GM10248 (cell line): Measurements from ENCODE around the gene KIFBP.

Experiments used
- CTCF ChIA-PET: fragments of 300-600 bp; sonication (Branson Sonifier 250); formaldehyde crosslinking; extraction: SDS; loops from one replicate; lab custom pipeline; 2021; ENCODE audit warnings: antibody characterized with exemption; lab: Yijun Ruan, JAX
- POLR2A ChIA-PET: fragments of 350-650 bp; sonication (Branson Sonifier 250); formaldehyde crosslinking; extraction: SDS; loops from one replicate; lab custom pipeline; 2020; ENCODE audit warnings: antibody characterized with exemption; lab: Yijun Ruan, JAX
- DNase-seq: peaks from one replicate; pipeline ENCODE4 v3.0.0; 2012; ENCODE audit errors: extremely low spot score
- TF ChIP-seq, protein P1 (sequence below): IDR thresholded peaks from 2 replicates; pipeline ENCODE4 v1.5.1; 2012; ENCODE audit warnings: mild to moderate bottlenecking, low read depth; ENCODE audit errors: extremely low read depth, missing control alignments, control extremely low read depth

The KIFBP gene

DNA sequence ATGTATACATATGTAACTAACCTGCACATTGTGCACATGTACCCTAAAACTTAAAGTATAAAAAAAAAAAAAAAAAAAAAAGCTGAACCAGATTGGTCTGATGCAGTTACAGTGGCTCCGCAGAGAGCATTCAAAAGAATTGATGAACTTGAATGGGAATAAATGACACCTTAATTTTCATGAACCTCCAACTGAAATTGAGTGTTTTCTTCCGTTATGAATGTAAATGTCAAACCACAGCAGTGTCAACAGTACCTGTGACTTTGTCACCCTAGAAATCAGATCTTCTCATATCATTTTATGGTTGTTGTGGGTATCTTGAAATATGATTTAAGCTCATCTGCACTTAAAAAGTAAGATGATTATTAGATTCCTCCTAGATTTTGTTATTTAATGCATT lies 66.6 kb downstream of the KIFBP start:
- POLR2A ChIA-PET, result interaction anchor here (1.2 to 2.5 kb wide), 2 partner anchors 10 to 35 kb away, joined by 3 to 10 read pairs; no protein-coding TSS in a partner anchor
- DNase-seq, result no peak
- TF ChIP-seq, protein P1, sequence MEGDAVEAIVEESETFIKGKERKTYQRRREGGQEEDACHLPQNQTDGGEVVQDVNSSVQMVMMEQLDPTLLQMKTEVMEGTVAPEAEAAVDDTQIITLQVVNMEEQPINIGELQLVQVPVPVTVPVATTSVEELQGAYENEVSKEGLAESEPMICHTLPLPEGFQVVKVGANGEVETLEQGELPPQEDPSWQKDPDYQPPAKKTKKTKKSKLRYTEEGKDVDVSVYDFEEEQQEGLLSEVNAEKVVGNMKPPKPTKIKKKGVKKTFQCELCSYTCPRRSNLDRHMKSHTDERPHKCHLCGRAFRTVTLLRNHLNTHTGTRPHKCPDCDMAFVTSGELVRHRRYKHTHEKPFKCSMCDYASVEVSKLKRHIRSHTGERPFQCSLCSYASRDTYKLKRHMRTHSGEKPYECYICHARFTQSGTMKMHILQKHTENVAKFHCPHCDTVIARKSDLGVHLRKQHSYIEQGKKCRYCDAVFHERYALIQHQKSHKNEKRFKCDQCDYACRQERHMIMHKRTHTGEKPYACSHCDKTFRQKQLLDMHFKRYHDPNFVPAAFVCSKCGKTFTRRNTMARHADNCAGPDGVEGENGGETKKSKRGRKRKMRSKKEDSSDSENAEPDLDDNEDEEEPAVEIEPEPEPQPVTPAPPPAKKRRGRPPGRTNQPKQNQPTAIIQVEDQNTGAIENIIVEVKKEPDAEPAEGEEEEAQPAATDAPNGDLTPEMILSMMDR, result no peak
- CTCF ChIA-PET, result interaction anchor here (13.3 kb wide), 1 partner anchor 10 kb away, joined by 96 read pairs; no protein-coding TSS in a partner anchor

DNA sequence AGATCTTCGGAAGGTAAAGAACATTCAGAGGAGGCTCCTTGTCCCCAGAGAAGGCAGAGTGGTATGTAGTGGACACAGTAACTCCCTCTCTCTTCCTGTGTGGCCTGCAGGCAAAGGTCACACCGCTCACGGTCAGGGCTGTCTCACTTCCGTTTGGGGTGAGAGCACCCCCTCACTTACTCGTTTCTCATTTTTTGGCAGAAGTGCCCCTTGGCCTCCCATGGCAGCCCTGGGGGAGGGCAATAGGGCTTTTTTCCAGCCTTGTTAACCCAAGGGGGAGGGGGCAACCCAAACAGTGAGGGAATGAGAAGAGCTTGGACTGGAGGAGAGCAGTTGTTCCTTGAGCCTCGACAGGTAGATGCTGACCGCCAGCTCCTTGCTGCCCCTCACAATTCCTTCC lies 67.5 kb downstream of the KIFBP start:
- CTCF ChIA-PET, result interaction anchor here (0.8 to 13.3 kb wide), 6 partner anchors 9 to 44 kb away, joined by 3 to 96 read pairs (median 4); no protein-coding TSS in a partner anchor
- POLR2A ChIA-PET, result interaction anchor here (0.6 to 2.6 kb wide), 5 partner anchors 9 to 38 kb away, joined by 3 to 10 read pairs (median 9); partner anchors contain the start of gene SRGN
- TF ChIP-seq, protein P1, result no peak
- peak; percentile 50 for DNase-seq

DNA sequence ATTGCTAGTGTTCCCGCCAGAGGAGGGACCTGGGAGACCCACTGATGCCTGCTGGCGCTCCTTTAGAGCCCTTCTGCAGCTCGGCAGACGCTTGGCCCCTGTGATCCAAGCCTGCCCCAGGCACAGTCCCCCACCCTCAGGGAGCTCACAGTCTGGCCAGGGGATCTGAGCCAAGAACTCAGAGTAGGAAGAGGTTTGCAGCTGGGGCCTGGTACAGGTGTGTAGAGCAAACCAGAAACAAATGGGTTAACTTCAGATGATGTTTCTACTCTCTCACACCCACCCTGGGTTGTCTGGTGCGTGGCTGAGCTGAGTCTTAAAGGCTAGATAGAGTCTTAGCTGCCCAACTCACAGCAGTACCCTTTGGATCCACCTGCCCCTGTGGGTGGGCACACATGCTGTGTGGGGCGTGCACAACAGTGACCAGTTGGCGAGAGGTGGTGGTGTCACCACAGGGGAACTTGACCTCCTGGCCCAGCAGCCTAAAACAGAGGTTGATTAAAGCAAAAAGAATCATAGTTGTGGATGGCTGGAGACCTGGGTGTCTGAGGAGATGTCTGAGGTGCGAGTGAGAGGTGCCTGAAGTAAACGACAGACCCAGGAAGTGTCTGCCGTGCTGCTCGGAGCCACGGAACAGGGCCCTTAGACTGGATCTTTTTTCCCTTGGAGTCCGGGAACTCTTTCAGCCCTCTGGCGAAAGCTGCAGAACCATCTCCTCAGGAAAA lies 68.1 kb downstream of the KIFBP start:
- CTCF ChIA-PET, result interaction anchor here (0.8 to 1.5 kb wide), 6 partner anchors 9 to 44 kb away, joined by 3 to 7 read pairs (median 4); no protein-coding TSS in a partner anchor
- TF ChIP-seq, protein P1, result no peak
- POLR2A ChIA-PET, result interaction anchor here (0.5 to 2.6 kb wide), 7 partner anchors 9 to 163 kb away, joined by 3 to 10 read pairs (median 4); partner anchors contain the start of gene SRGN
- DNase-seq, result no peak

DNA sequence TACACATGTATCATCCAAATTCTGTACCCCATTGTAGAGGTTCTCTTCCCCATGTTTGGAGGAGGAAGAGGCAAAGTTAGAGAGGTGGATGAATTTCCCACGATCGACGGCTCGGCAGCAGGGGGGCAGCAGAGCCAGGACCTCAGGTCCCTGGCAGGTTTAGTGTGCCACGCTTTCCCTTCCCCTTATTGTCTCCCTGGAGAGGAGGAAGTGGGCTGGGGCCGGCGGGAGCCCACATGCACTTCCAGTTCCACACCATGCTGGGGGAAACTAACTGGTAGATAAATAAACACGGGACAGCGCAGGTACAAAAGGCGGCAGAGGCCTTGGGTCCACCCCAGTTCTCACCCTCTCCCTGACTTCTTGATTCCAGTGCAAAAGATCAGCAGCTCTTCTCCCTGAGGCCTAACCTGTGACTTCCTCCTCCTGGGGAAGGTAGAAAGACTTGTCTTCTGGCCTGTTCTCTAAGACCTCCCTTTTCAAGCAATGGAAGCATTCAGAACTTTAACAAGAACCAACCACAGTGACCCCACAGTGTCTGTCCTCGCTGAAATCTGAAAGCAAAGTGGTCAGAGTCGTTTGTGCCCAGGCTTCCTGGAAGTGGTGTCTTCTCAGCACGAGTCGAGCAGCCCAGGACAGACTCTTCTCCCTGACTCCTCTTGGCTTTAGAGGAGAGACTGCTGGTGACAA lies 68.8 kb downstream of the KIFBP start:
- TF ChIP-seq, protein P1, result no peak
- POLR2A ChIA-PET, result interaction anchor here (0.5 to 2.6 kb wide), 4 partner anchors 8 to 164 kb away, joined by 3 to 10 read pairs (median 4); partner anchors contain the start of gene SRGN
- CTCF ChIA-PET, result interaction anchor here (1.0 to 1.5 kb wide), 5 partner anchors 8 to 35 kb away, joined by 3 to 7 read pairs (median 4); no protein-coding TSS in a partner anchor
- DNase-seq, result no peak

DNA sequence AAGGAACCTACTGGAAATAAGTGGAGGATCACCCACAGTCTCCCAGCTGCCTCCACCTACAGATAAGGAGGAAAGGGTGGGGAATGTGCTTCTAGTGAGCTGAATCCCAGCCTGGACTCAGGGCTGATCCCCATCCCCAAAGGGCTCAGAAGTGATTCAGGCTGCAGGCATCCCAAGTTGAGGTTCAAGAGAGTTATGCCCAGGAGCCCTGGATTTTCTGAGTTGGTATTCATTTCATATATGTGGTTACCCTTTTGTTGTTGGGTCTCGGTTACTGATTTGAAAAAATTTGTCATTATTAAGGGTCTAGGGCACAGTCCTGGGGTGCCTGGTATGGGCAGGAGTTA lies 69.3 kb downstream of the KIFBP start:
- TF ChIP-seq, protein P1, result no peak
- ChIA-PET CTCF (interaction anchor here (1.3 to 1.5 kb wide), 2 partner anchors 10 to 12 kb away, joined by 3 to 4 read pairs; no protein-coding TSS in a partner anchor), POLR2A (interaction anchor here (2.6 kb wide), 1 partner anchor 30 kb away, joined by 10 read pairs; the partner anchor contains the start of gene SRGN)
- no peak for DNase-seq

DNA sequence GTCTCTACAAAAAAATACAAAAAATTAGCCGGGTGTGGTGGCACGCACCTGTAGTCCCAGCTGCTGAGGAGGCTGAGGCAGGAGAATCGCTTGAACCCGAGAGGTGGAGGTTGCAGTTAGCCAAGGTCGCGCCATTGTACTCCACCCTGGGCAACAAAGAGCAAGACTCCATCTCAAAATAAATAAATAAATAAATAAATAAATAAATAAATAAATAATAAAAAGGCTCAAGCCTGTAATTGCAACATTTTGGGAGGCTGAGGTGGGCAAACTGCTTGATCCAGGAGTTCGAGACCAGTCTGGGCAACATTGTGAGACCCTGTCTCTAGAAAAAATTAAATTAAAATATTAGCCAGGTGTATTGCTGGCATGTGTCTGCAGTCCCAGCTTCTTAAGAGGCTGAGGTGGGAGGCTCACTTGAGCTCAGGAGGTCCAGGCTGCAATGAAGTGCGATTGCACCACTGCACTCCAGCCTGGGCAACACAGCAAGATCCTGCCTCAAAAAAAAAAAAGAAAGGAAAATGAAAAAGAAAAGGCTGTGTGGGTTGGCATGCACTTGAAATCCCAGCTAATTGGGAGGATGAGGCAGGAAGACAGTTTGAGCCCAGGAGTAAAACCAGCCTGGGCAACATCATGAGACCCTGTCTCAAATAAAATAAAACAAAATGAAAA lies 71.7 kb downstream of the KIFBP start:
- TF ChIP-seq, protein P1, result no peak
- POLR2A ChIA-PET, result no interaction called here
- DNase-seq, result no peak
- CTCF ChIA-PET, result interaction anchor here (1.1 to 1.5 kb wide), 4 partner anchors 9 to 27 kb away, joined by 3 read pairs; partner anchors contain the start of gene SRGN
